ENCODE measurements around the gene NCF4. TPM values are rescaled to one million over a fixed set of nuclear protein-coding genes. Genes with fewer than 3 reads are reported as not detected.

Gene NCF4
- total and polyA plus RNA-seq, 9 of the 15 experiments (the other 6 are each of a cell fraction or from before 2014, with no cell fraction given) = 0.04 to 0.95 (median 0.33) TPM

GRCh38 chr22:36856792-36857135 lies 4.0 kb upstream of the NCF4 start:
- TF ChIP-seq FOXP1 (CRISPR knock-in tag; IDR thresholded peaks at IDR 0.05) (no peak), RFX7 (CRISPR knock-in tag; IDR thresholded peaks at IDR 0.05) (no peak), ZKSCAN1 (IDR thresholded peaks at IDR 0.05; ENCODE audit: low read depth, low read length) (peak; percentile 95), ARID4B (CRISPR knock-in tag; IDR thresholded peaks at IDR 0.05) (no peak), ELK3 (CRISPR knock-in tag; IDR thresholded peaks at IDR 0.05) (no peak), ZNF551 (CRISPR knock-in tag; IDR thresholded peaks at IDR 0.05) (no peak), SUPT5H (IDR thresholded peaks at IDR 0.05) (no peak), NCOA4 (IDR thresholded peaks at IDR 0.05; ENCODE audit: partially characterized antibody) (no peak)
- ChIA-PET CTCF (ENCODE audit: low intra/inter-chr PET ratio) (interaction anchor here (0.6 to 2.4 kb wide), 7 partner anchors 10 to 314 kb away, joined by 3 to 22 read pairs (median 6); no protein-coding TSS in a partner anchor), POLR2A (no interaction called here)
- Histone ChIP-seq H3K4me2 (ENCODE audit: insufficient read depth, low read length) (no peak overlapping the region; the same call in 1 of the 2 replicates), H3K9ac (ENCODE audit: insufficient read depth in 1 of 2, low read depth in 2 of 2, low read length in 2 of 2) (no peak overlapping the region), H3K4me3 (no peak overlapping the region), H3K9me3 (replicated peaks; ENCODE audit: control insufficient read depth, insufficient read depth, low read depth, low read length) (no peaks in the 10 kb centered on the region), H3K27ac (ENCODE audit: extremely low read depth, low read depth, low read length) (no peak overlapping the region), H3K9me1 (ENCODE audit: control insufficient read depth, insufficient read depth, low read length) (no peaks in the 10 kb centered on the region), H2AFZ (ENCODE audit: low read depth, low read length) (0 out of 2 replicates have a peak overlapping the region, but pooled peaks have one; percentile 24), H3K36me3 (ENCODE audit: control insufficient read depth, insufficient read depth, low read length) (no peaks in the 10 kb centered on the region), H3K79me2 (ENCODE audit: control insufficient read depth, insufficient read depth, low read length) (no peaks in the 10 kb centered on the region), H3K4me1 (replicated peaks in 1 of 2; ENCODE audit: control insufficient read depth in 2 of 2, insufficient read depth in 2 of 2, low read length in 2 of 2) (peaks cover 0 to 12% of the 10 kb centered on the region in 2 experiments; a peak in 3 of 5 replicates), H4K20me1 (replicated peaks; ENCODE audit: control insufficient read depth, insufficient read depth, low read length) (no peaks in the 10 kb centered on the region; the same call in 1 of the 2 replicates), H3K27me3 (ENCODE audit: control insufficient read depth in 2 of 2, insufficient read depth in 2 of 2, low read length in 2 of 2) (peaks cover 0 to 6% of the 10 kb centered on the region in 2 experiments; a peak in 1 of 5 replicates)
- in situ Hi-C loops (cut with MboI) = no loop called here
- no TSS peak for BruUV-seq (replicated peaks)
- intact Hi-C loops (cut with micrococcal nuclease) = loop anchor here (1.0 to 5.0 kb wide), 2 partner anchors 121 to 310 kb away; no protein-coding TSS in a partner anchor
- WGBS (ENCODE audit: insufficient coverage, low coverage, missing lambda C conversion rate) = 32% methylated on average over 8 of the region's 8 CpGs
- DNase-seq (ENCODE audit: extremely low read depth in 1 of 4, low spot score in 3 of 4) (no peak), FAIRE-seq (no peak), ATAC-seq (no peak)

Data from K562 (cell line).